HepG2 (cell line): Measurements from ENCODE around the gene GGA2. TPM values are rescaled to one million over a fixed set of nuclear protein-coding genes. Genes with fewer than 3 reads are reported as not detected.

Experiments
- ATAC-seq: fragments of 200-7000 bp; cut with Tn5 transposase; 3 replicates; pipeline ENCODE4 v1.9.1; 2020; ENCODE audit warnings: mild to moderate bottlenecking, moderate library complexity
- Bru-seq: library from RNA; stranded (reverse); fragments of 400-500 nt; gene quantifications from one replicate; lab custom pipeline; 2021; lab: Mats Ljungman, UMichigan
- BruChase-seq, 2 experiments: library from RNA; stranded (reverse); fragments of 400-500 nt; gene quantifications; one replicate each; lab custom pipeline; 2021; lab: Mats Ljungman, UMichigan
- BruUV-seq: library from RNA; stranded (reverse); fragments of 400-500 nt; replicated peaks from 2 replicates; lab custom pipeline; 2021; lab: Mats Ljungman, UMichigan
- CTCF ChIA-PET: fragments of 300-600 bp; formaldehyde crosslinking; extraction: SDS; loops from one replicate; lab custom pipeline; 2021; ENCODE audit warnings: low total read pairs, inconsistent platforms, low intra/inter-chr PET ratio; lab: Yijun Ruan, JAX
- POLR2A ChIA-PET: fragments of 350-600 bp; sonication (Branson Sonifier 250); formaldehyde crosslinking; loops from one replicate; lab custom pipeline; 2020; ENCODE audit warnings: antibody characterized with exemption, inconsistent platforms; lab: Yijun Ruan, JAX
- DNase-seq: peaks from one replicate; pipeline ENCODE4 v3.0.0-alpha.2; 2015; ENCODE audit warnings: low spot score
- FAIRE-seq: peaks from 3 replicates; lab custom pipeline; 2011; peaks lifted over from hg19 to GRCh38; lab: Jason Lieb, UNC
- H2AFZ ChIP-seq: one replicate; pipeline ENCODE4 v1.6.1; 2011; ENCODE audit warnings: low read length, inconsistent platforms
- H3K27ac ChIP-seq: fragments of 300-600 bp; 3 replicates; pipeline ENCODE4 v1.8.0; 2011; ENCODE audit warnings: mixed run types, mild to moderate bottlenecking, mixed read lengths, low read length, inconsistent platforms; ENCODE audit not compliant: insufficient read depth; ENCODE audit errors: extremely low read length
- H3K27me3 ChIP-seq, 2 experiments: fragments of 200-600 bp in 1 of 2; 2 replicates in 1 of 2; 3 replicates in 1 of 2; pipeline versions ENCODE4 v1.6.0 to v1.8.0; 2011; ENCODE audit warnings: low read length in 2 of 2, mild to moderate bottlenecking in 2 of 2, moderate library complexity in 2 of 2, inconsistent platforms in 1 of 2; ENCODE audit not compliant: insufficient read depth in 2 of 2, control insufficient read depth in 1 of 2
- H3K36me3 ChIP-seq, 2 experiments: fragments of 200-600 bp in 1 of 2; replicated peaks in 1 of 2; 2 replicates in 1 of 2; 3 replicates in 1 of 2; pipeline versions ENCODE4 v1.5.1 to v1.8.0; 2011; ENCODE audit warnings: low read length in 2 of 2, inconsistent platforms in 1 of 2; ENCODE audit not compliant: insufficient read depth in 2 of 2, control insufficient read depth in 1 of 2
- H3K4me1 ChIP-seq: 2 replicates; pipeline ENCODE4 v1.5.1; 2012; ENCODE audit warnings: low read length, inconsistent platforms; ENCODE audit not compliant: insufficient read depth
- H3K4me2 ChIP-seq: 2 replicates; pipeline ENCODE4 v1.6.0; 2011; ENCODE audit warnings: low read depth, low read length, inconsistent platforms
- H3K4me3 ChIP-seq, 3 experiments: fragments of 200-600 bp in 1 of 3; sonication (generic), shearing (Covaris generic) in 1 of 3; replicated peaks in 1 of 3; 2 replicates each; pipeline ENCODE4 v1.5.1; 2011 to 2016; ENCODE audit warnings: low read length in 3 of 3, inconsistent platforms in 2 of 3, low read depth in 2 of 3, mild to moderate bottlenecking in 2 of 3, control low read depth in 1 of 3, mixed read lengths in 1 of 3; ENCODE audit not compliant: insufficient read depth in 1 of 3
- H3K79me2 ChIP-seq: one replicate; pipeline ENCODE4 v1.6.1; 2011; ENCODE audit warnings: low read length, inconsistent platforms; ENCODE audit not compliant: insufficient read depth
- H3K9ac ChIP-seq: 2 replicates; pipeline ENCODE4 v1.6.0; 2011; ENCODE audit warnings: mild to moderate bottlenecking, low read depth, low read length, inconsistent platforms; ENCODE audit not compliant: insufficient read depth
- H3K9me3 ChIP-seq: 2 replicates; pipeline ENCODE4 v1.5.1; 2012; ENCODE audit warnings: mild to moderate bottlenecking, low read length
- H4K20me1 ChIP-seq: 2 replicates; pipeline ENCODE4 v1.6.0; 2011; ENCODE audit warnings: inconsistent platforms, mild to moderate bottlenecking, low read length, moderate library complexity; ENCODE audit not compliant: insufficient read depth
- AKAP8 ChIP-seq: sonication (generic); formaldehyde crosslinking; IDR thresholded peaks from 2 replicates; pipeline ENCODE4 v1.5.1; 2020; ENCODE audit warnings: mild to moderate bottlenecking, missing genetic modification reagents
- CBX5 ChIP-seq: sonication (generic); formaldehyde crosslinking; IDR thresholded peaks from 2 replicates; pipeline ENCODE4 v1.4.0; 2020; ENCODE audit warnings: missing genetic modification reagents, borderline replicate concordance
- CEBPG ChIP-seq: IDR thresholded peaks from 2 replicates; pipeline ENCODE4 v1.6.1; 2016
- ETV5 ChIP-seq: IDR thresholded peaks from 2 replicates; pipeline ENCODE4 v1.6.1; 2018; ENCODE audit warnings: missing biosample characterization, missing genetic modification reagents, inconsistent platforms, borderline replicate concordance
- ISX ChIP-seq: sonication (generic); formaldehyde crosslinking; conservative IDR thresholded peaks from 2 replicates; pipeline ENCODE4 v1.5.0; 2020; ENCODE audit warnings: missing genetic modification reagents
- KMT2A ChIP-seq: sonication (generic); formaldehyde crosslinking; IDR thresholded peaks from 2 replicates; pipeline ENCODE4 v1.4.0; 2020; ENCODE audit warnings: missing genetic modification reagents
- LBX2 ChIP-seq: sonication (generic); formaldehyde crosslinking; IDR thresholded peaks from 2 replicates; pipeline ENCODE4 v1.5.0; 2020; ENCODE audit warnings: missing genetic modification reagents, mild to moderate bottlenecking, borderline replicate concordance
- MTA3 ChIP-seq: sonication (generic); formaldehyde crosslinking; IDR thresholded peaks from 2 replicates; pipeline ENCODE4 v1.4.0; 2020; ENCODE audit warnings: missing genetic modification reagents
- MXI1 ChIP-seq: IDR thresholded peaks from 3 replicates; pipeline ENCODE4 v1.6.1; 2012; ENCODE audit warnings: low read depth, low read length, inconsistent platforms, borderline replicate concordance
- SP2 ChIP-seq: sonication (generic); formaldehyde crosslinking; IDR thresholded peaks from 2 replicates; pipeline ENCODE4 v1.5.1; 2020; ENCODE audit warnings: mild to moderate bottlenecking, missing genetic modification reagents
- STAG1 ChIP-seq: sonication (generic); formaldehyde crosslinking; IDR thresholded peaks from 2 replicates; pipeline ENCODE4 v1.4.0; 2020; ENCODE audit warnings: missing genetic modification reagents
- TFDP2 ChIP-seq: sonication (generic); formaldehyde crosslinking; IDR thresholded peaks from 2 replicates; pipeline ENCODE4 v1.4.0; 2020; ENCODE audit warnings: missing genetic modification reagents
- ZFP1 ChIP-seq: IDR thresholded peaks from 2 replicates; pipeline ENCODE4 v1.6.1; 2016
- ZNF121 ChIP-seq: sonication (generic); formaldehyde crosslinking; IDR thresholded peaks from 2 replicates; pipeline ENCODE4 v1.5.0; 2020; ENCODE audit warnings: mild to moderate bottlenecking, missing genetic modification reagents
- ZNF124 ChIP-seq: sonication (generic); formaldehyde crosslinking; IDR thresholded peaks from 2 replicates; pipeline ENCODE4 v1.4.0; 2020; ENCODE audit warnings: missing genetic modification reagents
- ZNF501 ChIP-seq: sonication (generic); formaldehyde crosslinking; IDR thresholded peaks from 2 replicates; pipeline ENCODE4 v1.5.1; 2020; ENCODE audit warnings: mild to moderate bottlenecking, moderate library complexity, missing genetic modification reagents
- ZNF674 ChIP-seq: sonication (generic); formaldehyde crosslinking; IDR thresholded peaks from 2 replicates; pipeline ENCODE4 v1.5.0; 2020; ENCODE audit warnings: low read depth, mild to moderate bottlenecking, missing genetic modification reagents
- ZNF788 ChIP-seq: sonication (generic); formaldehyde crosslinking; IDR thresholded peaks from 2 replicates; pipeline ENCODE4 v1.5.0; 2020; ENCODE audit warnings: mild to moderate bottlenecking, missing genetic modification reagents, borderline replicate concordance
- WGBS: methylation state at CpG from one replicate; pipeline ENCODE4 v1.1.6; 2017; ENCODE audit warnings: low lambda C conversion rate; 5-methylcytosine and 5-hydroxymethylcytosine counted together
- in situ Hi-C: cut with HindIII; loops from 2 replicates; pipeline ENCODE4 v1.10.0; 2017; ENCODE audit warnings: low pct_unique_long_range_greater_than_20kb; ENCODE audit not compliant: extremely low pct_ligation_motif_present
- intact Hi-C: fragments of 100-400 bp; cut with micrococcal nuclease; formaldehyde crosslinking; loops from one replicate; pipeline ENCODE4 v1.10.0; 2022; ENCODE audit not compliant: unreplicated experiment
- long read RNA-seq, 2 experiments: library from RNA in 1 of 2; library from polyadenylated mRNA in 1 of 2; stranded (forward) in 1 of 2; unstranded in 1 of 2; transcript quantifications; one replicate each; pipeline ENCODE4 v2.0.0, GENCODE V29; 2019 to 2022
- polyA minus RNA-seq, 3 experiments: library from RNA; depleted of rRNA, polyadenylated mRNA; stranded (reverse); fragments of >200 nt; gene quantifications; 2 replicates each; pipeline ENCODE4 v1.2.3, GENCODE V29; 2011; ENCODE audit warnings: low replicate concordance in 1 of 3
- polyA plus RNA-seq, 8 experiments: library from polyadenylated mRNA; depleted of rRNA in 3 of 8; stranded (reverse) in 7 of 8; unstranded in 1 of 8; fragments of >200 nt; fragmentation: Illumina TruSeq in 4 of 8; extraction: Trizol in 4 of 8; gene quantifications; 2 replicates each; pipeline versions ENCODE4 v1.2.1 to v1.2.3, GENCODE V29; 2011 to 2016; ENCODE audit warnings: low read depth in 4 of 8, missing spikeins in 1 of 8, mixed read lengths in 1 of 8; ENCODE audit not compliant: insufficient read depth in 1 of 8
- total RNA-seq, 5 experiments: library from RNA; depleted of rRNA; stranded (reverse); fragments of >200 nt; fragmentation: Illumina TruSeq; extraction: Trizol; gene quantifications; 2 replicates each; pipeline ENCODE4 v1.2.3, GENCODE V29; 2016; ENCODE audit warnings: low read depth in 1 of 5

GGA2 gene
- total RNA-seq (2016; rRNA removed; fragmentation: Illumina TruSeq; extraction: Trizol) = 69.8 and 93.1 TPM in 2 replicates
- total RNA-seq (2016; cell fraction: cytosol; rRNA removed; fragmentation: Illumina TruSeq; extraction: Trizol; ENCODE audit: low read depth) = 52.6 and 57.4 TPM in 2 replicates
- 76.8 and 80.6 TPM in 2 replicates for total RNA-seq (2016; cell fraction: insoluble cytoplasmic fraction; rRNA removed; fragmentation: Illumina TruSeq; extraction: Trizol)
- 41.5 and 45.8 TPM in 2 replicates for total RNA-seq (2016; cell fraction: membrane; rRNA removed; fragmentation: Illumina TruSeq; extraction: Trizol)
- 84.5 and 97.4 TPM in 2 replicates for total RNA-seq (2016; cell fraction: nucleus; rRNA removed; fragmentation: Illumina TruSeq; extraction: Trizol)
- polyA plus RNA-seq (2011; rRNA removed) = 51.5 and 52.3 TPM in 2 replicates
- 25.4 and 28.7 TPM in 2 replicates for polyA plus RNA-seq (2011; cell fraction: cytosol; rRNA removed)
- polyA plus RNA-seq (2011; cell fraction: nucleus; rRNA removed) = 184 and 204 TPM in 2 replicates
- 70.4 and 97.1 TPM in 2 replicates for polyA plus RNA-seq (2012)
- polyA plus RNA-seq (2016; cell fraction: cytosol; fragmentation: Illumina TruSeq; extraction: Trizol; ENCODE audit: low read depth) = 4.7 and 5.8 TPM in 2 replicates
- 87.5 and 99.8 TPM in 2 replicates for polyA plus RNA-seq (2016; cell fraction: insoluble cytoplasmic fraction; fragmentation: Illumina TruSeq; extraction: Trizol; ENCODE audit: low read depth)
- 11.1 and 11.7 TPM in 2 replicates for polyA plus RNA-seq (2016; cell fraction: membrane; fragmentation: Illumina TruSeq; extraction: Trizol; ENCODE audit: low read depth)
- 238 and 249 TPM in 2 replicates for polyA plus RNA-seq (2016; cell fraction: nucleus; fragmentation: Illumina TruSeq; extraction: Trizol; ENCODE audit: insufficient read depth, low read depth)
- polyA minus RNA-seq (2011; rRNA and poly(A)+ RNA removed; ENCODE audit: low replicate concordance) = 58.5 and 111 TPM in 2 replicates
- polyA minus RNA-seq (2011; cell fraction: cytosol; rRNA and poly(A)+ RNA removed) = 31.9 and 47.6 TPM in 2 replicates
- polyA minus RNA-seq (2011; cell fraction: nucleus; rRNA and poly(A)+ RNA removed) = 134 and 143 TPM in 2 replicates
- Bru-seq, nascent RNA = percentile 88 among the genes with signal in this experiment
- percentile 92 among the genes with signal in this experiment for BruChase-seq, experiment 1, labeled RNA remaining after a 6-hour chase
- percentile 93 among the genes with signal in this experiment for BruChase-seq, experiment 2, labeled RNA remaining after a 2-hour chase
- long read RNA-seq, experiment 1, full-length matches to known transcripts = 28 of 59 reads
- long read RNA-seq, experiment 1, partial matches to known transcripts = 9 of 59 reads
- long read RNA-seq, experiment 1, other reads (novel, unspliced or antisense) = 22 of 59 reads
- long read RNA-seq, experiment 2, full-length matches to known transcripts = 50 of 180 reads
- long read RNA-seq, experiment 2, partial matches to known transcripts = 31 of 180 reads
- long read RNA-seq, experiment 2, other reads (novel, unspliced or antisense) = 99 of 180 reads

- DNase-seq (peak; percentile 79), ATAC-seq (peak; percentile 90), FAIRE-seq (peak; percentile 37)
- H3K4me3 ChIP-seq = peak within 1 kb of the TSS; percentile 75 to 92 (median 91)
- no peaks in the 10 kb centered on the region for H3K9me3 ChIP-seq
- H3K4me2 ChIP-seq = peak within 1 kb of the TSS; percentile 98
- H3K27me3 ChIP-seq = no peaks in the 10 kb centered on the region; a peak in 1 of 5 replicates
- intact Hi-C loops = loop anchor here (1.0 kb wide), 1 partner anchor 47 kb away; the partner anchor contains the start of genes EARS2 and UBFD1
- H4K20me1 ChIP-seq = peaks cover 37% of the 10 kb centered on the region
- H3K79me2 ChIP-seq = peaks cover 48% of the 10 kb centered on the region
- in situ Hi-C loops = no loop called here
- H3K4me1 ChIP-seq = peaks cover 76% of the 10 kb centered on the region
- no TSS peak for BruUV-seq
- H3K27ac ChIP-seq = peak within 1 kb of the TSS; percentile 74
- peak within 1 kb of the TSS; percentile 96 for H3K9ac ChIP-seq
- 17% methylated on average over 35 of the region's 71 CpGs for WGBS
- CTCF ChIA-PET = no interaction called here
- H3K36me3 ChIP-seq = 0 out of 5 replicates have a peak, but pooled peaks cover 0 to 15% of the 10 kb centered on the region in 2 experiments
- H2AFZ ChIP-seq = peak within 1 kb of the TSS; percentile 29
- POLR2A ChIA-PET = interaction anchor here (1.9 to 2.8 kb wide), 2 partner anchors 29 to 48 kb away, joined by 8 to 24 read pairs; partner anchors contain the start of genes EARS2 and UBFD1
- peak; percentile 66 for TF ChIP-seq ETV5
- TF ChIP-seq STAG1 (CRISPR knock-in tag) = peak; percentile 53
- peak; percentile 97 for TF ChIP-seq AKAP8
- peak; percentile 94; the same call in 1 of the 2 replicates for TF ChIP-seq ISX (CRISPR knock-in tag)
- TF ChIP-seq ZNF121 = peak; percentile 11; the same call in 1 of the 2 replicates
- TF ChIP-seq MXI1 = peak; percentile 95
- TF ChIP-seq CEBPG (CRISPR knock-in tag) = 0 out of 2 replicates have a peak, but pooled peaks have one; percentile 18
- peak; percentile 93 for TF ChIP-seq TFDP2 (CRISPR knock-in tag)
- TF ChIP-seq ZNF788 (CRISPR knock-in tag) = peak; percentile 90
- TF ChIP-seq ZNF674 (CRISPR knock-in tag) = no peak
- 0 out of 2 replicates have a peak, but pooled peaks have one; percentile 17 for TF ChIP-seq CBX5 (CRISPR knock-in tag)
- TF ChIP-seq KMT2A (CRISPR knock-in tag) = peak; percentile 92
- no peak for TF ChIP-seq SP2
- TF ChIP-seq ZNF501 (CRISPR knock-in tag) = peak; percentile 76
- no peak for TF ChIP-seq MTA3 (CRISPR knock-in tag)
- peak; percentile 91; the same call in 1 of the 2 replicates for TF ChIP-seq LBX2 (CRISPR knock-in tag)
- TF ChIP-seq ZFP1 = no peak
- TF ChIP-seq ZNF124 (CRISPR knock-in tag) = no peak; the same call in 1 of the 2 replicates
Observed at GRCh38 chr16:23510164-23510914, at the start of gene GGA2. Gene GGA2, minus strand, starts transcription at chr16:23510494. Its CDS starts 83 bp downstream, at chr16:23510411.
